ENCODE data around the gene SORCS1. TPM values are rescaled to one million over a fixed set of nuclear protein-coding genes. Genes with fewer than 3 reads are reported as not detected.

Gene SORCS1
- total RNA-seq, 1 experiment from 2014 or later, result 1.7 TPM

- no peak overlapping the region for H3K4ac ChIP-seq (ENCODE audit: low read depth, low read length)
- H3T11ph ChIP-seq (ENCODE audit: low read length), result no peak overlapping the region
- H3K14ac ChIP-seq (ENCODE audit: insufficient read depth, low read length), result no peak overlapping the region
- H3K4me1 ChIP-seq (ENCODE audit: insufficient read depth, low read length), result no peaks in the 10 kb centered on the region
- no peak overlapping the region for H3K4me2 ChIP-seq (ENCODE audit: insufficient read depth, insufficient read length, low read length)
- no peak overlapping the region for H3K27ac ChIP-seq (ENCODE audit: insufficient read length, low read depth, low read length)
- no peak overlapping the region for H3K56ac ChIP-seq (ENCODE audit: insufficient read length, low read depth, low read length)
- H2AK5ac ChIP-seq (ENCODE audit: insufficient read length, low read length), result no peak overlapping the region
- no peak overlapping the region for H4K8ac ChIP-seq (replicated peaks; ENCODE audit: insufficient read length, low read depth, low read length)
- H3K9me3 ChIP-seq (ENCODE audit: control insufficient read depth, low read depth, low read length), result no peaks in the 10 kb centered on the region
- no peak overlapping the region for H2BK120ac ChIP-seq (ENCODE audit: low read depth, low read length, poor library complexity, severe bottlenecking)
- no peaks in the 10 kb centered on the region; the same call in 1 of the 2 replicates for H3K27me3 Mint-ChIP-seq (ENCODE audit: low read depth)
- no peak overlapping the region for H2BK5ac ChIP-seq (ENCODE audit: insufficient read length, low read length)
- no peak overlapping the region for H2BK20ac ChIP-seq (ENCODE audit: low read depth, low read length, poor library complexity, severe bottlenecking)
- no peaks in the 10 kb centered on the region for H3K79me2 ChIP-seq (ENCODE audit: insufficient read depth, low read length)
- H3K4me1 Mint-ChIP-seq, result peaks cover 2 to 4% of the 10 kb centered on the region in 2 experiments; a peak in 3 of 4 replicates
- H4K20me1 ChIP-seq (ENCODE audit: control insufficient read depth, insufficient read depth, insufficient read length), result no peaks in the 10 kb centered on the region
- H3K23me2 ChIP-seq (ENCODE audit: insufficient read length, low read depth, low read length, poor library complexity, severe bottlenecking), result no peaks in the 10 kb centered on the region
- H3K18ac ChIP-seq (ENCODE audit: insufficient read length, low read depth, low read length), result no peak overlapping the region
- H4K5ac ChIP-seq (ENCODE audit: insufficient read length, low read depth, low read length), result no peak overlapping the region
- WGBS (ENCODE audit: extremely low coverage, insufficient read length, low lambda C conversion rate), result no CpG with 5 or more reads among the region's 2 CpGs
- no peaks in the 10 kb centered on the region for H3K36me3 Mint-ChIP-seq (ENCODE audit: insufficient read depth in 1 of 3, low read depth in 3 of 3)
- H2AFZ ChIP-seq (ENCODE audit: low read length), result no peak overlapping the region
- TF ChIP-seq CTCF (conservative IDR thresholded peaks at IDR 0.05), result peak; percentile 43; the same call in 2 of the 3 replicates
- H3K9me3 Mint-ChIP-seq, result no peaks in the 10 kb centered on the region
- DNase-seq, result no peak
- no peak overlapping the region for H2BK12ac ChIP-seq (ENCODE audit: insufficient read length, low read depth, low read length)
- H3K23ac ChIP-seq (ENCODE audit: insufficient read length, low read depth, low read length), result no peak overlapping the region
- no peaks in the 10 kb centered on the region; the same call in 1 of the 2 replicates for H3K27me3 ChIP-seq (ENCODE audit: insufficient read depth, low read length)
- H3K27ac Mint-ChIP-seq, result no peak overlapping the region
- no peaks in the 10 kb centered on the region for H3K79me1 ChIP-seq (ENCODE audit: insufficient read depth, low read depth, low read length, poor library complexity, severe bottlenecking)
- H2BK15ac ChIP-seq (ENCODE audit: low read depth, low read length), result no peak overlapping the region
- H3K9ac ChIP-seq (ENCODE audit: extremely low read depth, insufficient read length, low read length), result no peak overlapping the region
- H3K4me3 Mint-ChIP-seq, result no peak overlapping the region
- no peak overlapping the region for H4K91ac ChIP-seq (ENCODE audit: insufficient read length, low read depth, low read length)
These were observed 608.9 kb downstream of the SORCS1 start for GRCh38 chr10:106555599-106555998.

Measured in H9 (cell line).